IMR-90 (cell line): ENCODE measurements around the gene TRIP11.

ENCODE experiments used
- BHLHE40 ChIP-seq: fragments of 150-350 bp; IDR thresholded peaks from 2 replicates; pipeline ENCODE4 v1.6.1; 2016; ENCODE audit warnings: mild to moderate bottlenecking, low read depth, low read length
- POLR2A ChIP-seq: IDR thresholded peaks from 2 replicates; pipeline ENCODE4 v1.6.1; 2012; ENCODE audit warnings: mild to moderate bottlenecking, low read depth, low read length
- TF ChIP-seq, protein P1 (sequence below): conservative IDR thresholded peaks from 2 replicates; pipeline ENCODE4 v1.5.1; 2012; ENCODE audit warnings: mild to moderate bottlenecking, low read depth, low read length, improper control_type of control experiment

DNA sequence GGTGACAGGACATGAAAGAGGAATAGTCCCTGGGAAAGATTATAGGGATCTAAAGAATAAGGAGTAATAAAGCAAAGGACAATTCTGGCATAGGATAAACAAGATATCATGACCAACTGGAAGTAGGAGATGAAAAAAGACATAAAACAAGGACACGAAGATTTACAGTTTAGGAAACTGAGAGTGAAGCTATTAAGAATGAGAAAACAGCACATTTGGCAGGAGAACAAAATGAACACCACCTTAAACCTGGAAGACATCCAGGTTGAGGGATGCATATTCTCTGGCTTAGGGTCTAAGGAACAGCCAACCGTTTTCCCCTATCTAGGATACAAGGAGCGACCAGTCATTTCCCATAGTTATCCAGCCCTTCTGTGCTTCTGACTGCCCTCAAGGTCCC, 1.9 kb downstream of the TRIP11 start:
- TF ChIP-seq, protein P1, sequence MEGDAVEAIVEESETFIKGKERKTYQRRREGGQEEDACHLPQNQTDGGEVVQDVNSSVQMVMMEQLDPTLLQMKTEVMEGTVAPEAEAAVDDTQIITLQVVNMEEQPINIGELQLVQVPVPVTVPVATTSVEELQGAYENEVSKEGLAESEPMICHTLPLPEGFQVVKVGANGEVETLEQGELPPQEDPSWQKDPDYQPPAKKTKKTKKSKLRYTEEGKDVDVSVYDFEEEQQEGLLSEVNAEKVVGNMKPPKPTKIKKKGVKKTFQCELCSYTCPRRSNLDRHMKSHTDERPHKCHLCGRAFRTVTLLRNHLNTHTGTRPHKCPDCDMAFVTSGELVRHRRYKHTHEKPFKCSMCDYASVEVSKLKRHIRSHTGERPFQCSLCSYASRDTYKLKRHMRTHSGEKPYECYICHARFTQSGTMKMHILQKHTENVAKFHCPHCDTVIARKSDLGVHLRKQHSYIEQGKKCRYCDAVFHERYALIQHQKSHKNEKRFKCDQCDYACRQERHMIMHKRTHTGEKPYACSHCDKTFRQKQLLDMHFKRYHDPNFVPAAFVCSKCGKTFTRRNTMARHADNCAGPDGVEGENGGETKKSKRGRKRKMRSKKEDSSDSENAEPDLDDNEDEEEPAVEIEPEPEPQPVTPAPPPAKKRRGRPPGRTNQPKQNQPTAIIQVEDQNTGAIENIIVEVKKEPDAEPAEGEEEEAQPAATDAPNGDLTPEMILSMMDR: no peak
- TF ChIP-seq POLR2A: no peak
- no peak for TF ChIP-seq BHLHE40
